ENCODE measurements around the gene SDC3.

- TF ChIP-seq CTCF (IDR thresholded peaks at IDR 0.05; ENCODE audit: borderline replicate concordance, extremely low read depth, low read length, poor library complexity, severe bottlenecking) (no peak), EZH2 (IDR thresholded peaks at IDR 0.05; ENCODE audit: borderline replicate concordance, low read depth, low read length, severe bottlenecking) (no peak)
Measured at GRCh38 chr1:30894508-30894973, 14.0 kb downstream of the SDC3 start.
